Lung microvascular endothelial cell (primary cell): ENCODE measurements around the gene TRMT1. TPM values are rescaled to one million over a fixed set of nuclear protein-coding genes. Genes with fewer than 3 reads are reported as not detected.
A peak's percentile ranks its signal among the peaks of the same experiment; 100 is the strongest.

Experiments used
- DNase-seq, 2 donors: peaks; one replicate each; pipeline versions ENCODE4 v3.0.0 to v3.0.0-alpha.2; 2010; ENCODE audit warnings: low read depth in 2 of 2
- total RNA-seq: library from RNA; depleted of rRNA; stranded (reverse); fragments of >200 nt; gene quantifications from 2 replicates; pipeline ENCODE4 v1.2.1, GENCODE V29; 2014

Gene TRMT1
- total RNA-seq, 1 donor from 2014 or later, result 26.6 TPM

GRCh38 chr19:13102666-13103580 is 13.6 kb downstream of the TRMT1 start, which contains the start of gene LYL1:
Gene LYL1, minus strand, starts transcription at chr19:13102858. Its CDS starts 1,687 bp downstream, at chr19:13101171.
- peak; percentile 94 to 97 for DNase-seq

- DNase-seq, result no peak
These were observed 14.2 kb downstream of the TRMT1 start for GRCh38 chr19:13102416-13102665.

GRCh38 chr19:13101590-13102415 is 14.7 kb downstream of the TRMT1 start:
- DNase-seq, result no peak

- DNase-seq, result peak; percentile 70 to 76
These were observed 15.5 kb downstream of the TRMT1 start for GRCh38 chr19:13100841-13101589.

- DNase-seq, result peak; percentile 42 to 45
These were observed 16.4 kb downstream of the TRMT1 start for GRCh38 chr19:13100031-13100588.

- peak; percentile 52 to 94 for DNase-seq
These were observed 17.2 kb downstream of the TRMT1 start for GRCh38 chr19:13099073-13099999.

- DNase-seq, result peak; percentile 68 to 72
These were observed 18.1 kb downstream of the TRMT1 start for GRCh38 chr19:13098277-13099072.

- peak; percentile 53 to 64 for DNase-seq
These were observed 18.9 kb downstream of the TRMT1 start for GRCh38 chr19:13097463-13098258.

GRCh38 chr19:13097033-13097462 is 19.5 kb downstream of the TRMT1 start:
- DNase-seq, result peak in 1 of 2 donors; percentile 43

GRCh38 chr19:13095934-13096927 is 20.3 kb downstream of the TRMT1 start:
- DNase-seq, result peak in 1 of 2 donors; percentile 44

GRCh38 chr19:13095393-13095784 is 21.2 kb downstream of the TRMT1 start:
- no peak for DNase-seq

- DNase-seq, result no peak
These were observed 21.7 kb downstream of the TRMT1 start for GRCh38 chr19:13094771-13095392.

- peak in 1 of 2 donors; percentile 38 for DNase-seq
These were observed 22.4 kb downstream of the TRMT1 start for GRCh38 chr19:13094106-13094504.

GRCh38 chr19:13093407-13094105 is 23.0 kb downstream of the TRMT1 start:
- DNase-seq, result peak; percentile 87

- DNase-seq, result no peak
These were observed 23.8 kb downstream of the TRMT1 start for GRCh38 chr19:13092606-13093235.

GRCh38 chr19:13092158-13092543 is 24.4 kb downstream of the TRMT1 start:
- no peak for DNase-seq
